Stimulated activated CD4-positive, alpha-beta T cell treated with anti-CD3 and anti-CD28 coated beads, Interleukin-1b, Interleukin-23, amount 100 ng/mL, for 1 hour (primary cell): Measurements from ENCODE around the gene PIK3R5.
"Not testable (repeated sequence)": the region's sequence is repeated elsewhere in the genome, so short reads cannot be mapped to it uniquely, and the experiment has no call there.

ENCODE experiments used
- DNase-seq, 2 donors: peaks; one replicate each; pipeline ENCODE4 v3.0.0-alpha.2; 2020; ENCODE audit warnings: low read depth in 2 of 2

PIK3R5 gene

GRCh38 chr17:8965394-8966168 lies at the start of gene PIK3R5:
TSS of gene PIK3R5 (minus strand) at chr17:8965707. CDS start at chr17:8911494, 54,213 bp downstream.
- DNase-seq = peak; percentile 65 to 79

- DNase-seq = no peak
Observed at GRCh38 chr17:9011001-9011400, 45.5 kb upstream of the PIK3R5 start.

GRCh38 chr17:9009737-9010136 lies 44.2 kb upstream of the PIK3R5 start:
- DNase-seq = no peak

- no peak for DNase-seq
Observed at GRCh38 chr17:9009096-9009495, 43.6 kb upstream of the PIK3R5 start.

GRCh38 chr17:9007052-9007714 lies 41.7 kb upstream of the PIK3R5 start:
- DNase-seq = no peak

- no peak for DNase-seq
Observed at GRCh38 chr17:9006175-9006767, 40.8 kb upstream of the PIK3R5 start.

- DNase-seq = no peak
Observed at GRCh38 chr17:9004961-9005285, 39.4 kb upstream of the PIK3R5 start.

GRCh38 chr17:9004132-9004960 lies 38.8 kb upstream of the PIK3R5 start:
- DNase-seq = no peak

- no peak for DNase-seq
Observed at GRCh38 chr17:9003355-9004131, 38.0 kb upstream of the PIK3R5 start.

- no peak for DNase-seq
Observed at GRCh38 chr17:9002606-9003354, 37.3 kb upstream of the PIK3R5 start.

- no peak for DNase-seq
Observed at GRCh38 chr17:9002227-9002605, 36.7 kb upstream of the PIK3R5 start.

- DNase-seq = no peak
Observed at GRCh38 chr17:9001559-9001958, 36.1 kb upstream of the PIK3R5 start.

- DNase-seq = peak; percentile 61 to 67
Observed at GRCh38 chr17:8997994-8998628, 32.6 kb upstream of the PIK3R5 start.

GRCh38 chr17:8995711-8996110 lies 30.2 kb upstream of the PIK3R5 start:
- DNase-seq = no peak

GRCh38 chr17:8994319-8994718 lies 28.8 kb upstream of the PIK3R5 start:
- peak; percentile 12 to 46 for DNase-seq

GRCh38 chr17:8991514-8992285 lies 26.2 kb upstream of the PIK3R5 start:
- DNase-seq = peak; percentile 20 to 37

- not testable (repeated sequence) for DNase-seq
Observed at GRCh38 chr17:8988263-8988935, 22.9 kb upstream of the PIK3R5 start.

GRCh38 chr17:8986295-8986694 lies 20.8 kb upstream of the PIK3R5 start:
- no peak for DNase-seq
